SK-N-SH (cell line): Measurements from ENCODE around the gene FAM204A. TPM values are rescaled to one million over a fixed set of nuclear protein-coding genes. Genes with fewer than 3 reads are reported as not detected.

Experiments used
- CTCF ChIA-PET: fragments of 300-600, 350-600 bp; formaldehyde crosslinking; extraction: SDS; loops from one replicate; lab custom pipeline; 2021; lab: Yijun Ruan, JAX
- POLR2A ChIA-PET: fragments of 350-600 bp; sonication (Branson Sonifier 250); formaldehyde crosslinking; extraction: SDS; loops from one replicate; lab custom pipeline; 2020; ENCODE audit warnings: antibody characterized with exemption, inconsistent platforms; lab: Yijun Ruan, JAX
- DNase-seq: peaks from one replicate; pipeline ENCODE4 v3.0.0; 2012
- H2AFZ ChIP-seq: fragments of 200-600 bp; sonication (generic); 2 replicates; pipeline ENCODE4 v1.8.1; 2016; ENCODE audit warnings: antibody characterized with exemption, mild to moderate bottlenecking, low read depth
- H3F3A ChIP-seq: fragments of 200-600 bp; sonication (generic); replicated peaks from 2 replicates; pipeline ENCODE3; 2016; ENCODE audit warnings: antibody characterized with exemption, mild to moderate bottlenecking; ENCODE audit not compliant: insufficient read depth
- H3K27ac ChIP-seq, 2 experiments: fragments of 200-500 bp in 1 of 2; fragments of 200-600 bp in 1 of 2; sonication (Bioruptor generic) in 1 of 2; sonication (generic), shearing (Covaris generic) in 1 of 2; 2 replicates each; pipeline versions ENCODE4 v1.5.1 to v1.6.1; 2014 to 2016; ENCODE audit warnings: low read depth in 2 of 2, inconsistent platforms in 1 of 2, low read length in 1 of 2, mild to moderate bottlenecking in 1 of 2, mixed read lengths in 1 of 2
- H3K27me3 ChIP-seq: fragments of 200-600 bp; sonication (generic), shearing (Covaris generic); 2 replicates; pipeline ENCODE4 v1.6.1; 2016; ENCODE audit warnings: mixed run types; ENCODE audit not compliant: insufficient read depth
- H3K36me3 ChIP-seq, 2 experiments: fragments of 200-500 bp in 1 of 2; fragments of 200-600 bp in 1 of 2; sonication (Bioruptor generic) in 1 of 2; sonication (generic) in 1 of 2; replicated peaks in 1 of 2; 2 replicates each; pipeline versions ENCODE3 to v1.5.1; 2014 to 2016; ENCODE audit warnings: low read length in 1 of 2, mild to moderate bottlenecking in 1 of 2; ENCODE audit not compliant: insufficient read depth in 2 of 2, control insufficient read depth in 1 of 2
- H3K4me1 ChIP-seq, 2 experiments: fragments of 200-500 bp in 1 of 2; fragments of 200-600 bp in 1 of 2; sonication (Bioruptor generic) in 1 of 2; sonication (generic), shearing (Covaris generic) in 1 of 2; 2 replicates each; pipeline versions ENCODE4 v1.5.1 to v1.6.1; 2014 to 2016; ENCODE audit warnings: low read depth in 1 of 2, low read length in 1 of 2, mixed run types in 1 of 2; ENCODE audit not compliant: insufficient read depth in 2 of 2, control insufficient read depth in 1 of 2
- H3K4me2 ChIP-seq: fragments of 200-600 bp; sonication (generic), shearing (Covaris generic); 2 replicates; pipeline ENCODE4 v1.6.1; 2017; ENCODE audit warnings: mixed run types
- H3K4me3 ChIP-seq, 2 experiments: fragments of 200-500 bp in 1 of 2; fragments of 200-600 bp in 1 of 2; sonication (Bioruptor generic) in 1 of 2; sonication (generic), shearing (Covaris generic) in 1 of 2; 2 replicates each; pipeline versions ENCODE4 v1.5.1 to v1.8.1; 2014 to 2016; ENCODE audit warnings: low read depth in 2 of 2, inconsistent platforms in 1 of 2, low read length in 1 of 2, mild to moderate bottlenecking in 1 of 2, mixed read lengths in 1 of 2, moderate library complexity in 1 of 2
- H3K79me2 ChIP-seq: fragments of 200-600 bp; sonication (generic); 2 replicates; pipeline ENCODE4 v1.8.1; 2017; ENCODE audit warnings: mild to moderate bottlenecking; ENCODE audit not compliant: insufficient read depth
- H3K9ac ChIP-seq: fragments of 200-600 bp; sonication (generic); 2 replicates; pipeline ENCODE4 v1.6.1; 2017; ENCODE audit warnings: mixed run types
- H3K9me2 ChIP-seq: fragments of 200-600 bp; sonication (generic); 2 replicates; pipeline ENCODE4 v1.6.1; 2017; ENCODE audit warnings: mixed run types
- H3K9me3 ChIP-seq: fragments of 200-600 bp; sonication (generic); 2 replicates; pipeline ENCODE4 v1.6.1; 2017; ENCODE audit warnings: mixed run types, mild to moderate bottlenecking, moderate library complexity
- H4K20me1 ChIP-seq: fragments of 200-600 bp; sonication (generic); 2 replicates; pipeline ENCODE4 v1.6.1; 2017; ENCODE audit warnings: mild to moderate bottlenecking, mixed run types; ENCODE audit not compliant: insufficient read depth
- CHD2 ChIP-seq: fragments of 150-350 bp; IDR thresholded peaks from 2 replicates; pipeline ENCODE4 v1.6.1; 2018; ENCODE audit warnings: low read length; ENCODE audit not compliant: partially characterized antibody
- CTCF ChIP-seq: fragments of 200-600 bp; sonication (generic); IDR thresholded peaks from 2 replicates; pipeline ENCODE4 v1.6.1; 2017; ENCODE audit warnings: antibody characterized with exemption, mild to moderate bottlenecking, moderate library complexity
- FOXM1 ChIP-seq: IDR thresholded peaks from 2 replicates; pipeline ENCODE4 v1.4.0; 2012; ENCODE audit warnings: low read depth, mild to moderate bottlenecking
- IRF3 ChIP-seq: fragments of 150-350 bp; IDR thresholded peaks from 2 replicates; pipeline ENCODE4 v1.6.1; 2016; ENCODE audit warnings: mild to moderate bottlenecking, low read depth, low read length
- MXI1 ChIP-seq: IDR thresholded peaks from 2 replicates; pipeline ENCODE4 v1.6.1; 2012; ENCODE audit warnings: mild to moderate bottlenecking, low read depth, low read length, improper control_type of control experiment
- NFIC ChIP-seq: IDR thresholded peaks from 2 replicates; pipeline ENCODE4 v1.4.0; 2012; ENCODE audit warnings: borderline replicate concordance
- REST ChIP-seq: IDR thresholded peaks from 2 replicates; pipeline ENCODE4 v1.6.1; 2012; ENCODE audit warnings: mild to moderate bottlenecking, low read depth, low read length, moderate library complexity
- SIN3A ChIP-seq: IDR thresholded peaks from 2 replicates; pipeline ENCODE4 v1.6.1; 2012; ENCODE audit warnings: low read depth, mild to moderate bottlenecking, low read length, moderate library complexity, borderline replicate concordance
- TEAD4 ChIP-seq: IDR thresholded peaks from 2 replicates; pipeline ENCODE4 v1.4.0; 2012; ENCODE audit warnings: mild to moderate bottlenecking, borderline replicate concordance; ENCODE audit not compliant: insufficient read depth
- ZBTB33 ChIP-seq: IDR thresholded peaks from 2 replicates; pipeline ENCODE4 v1.4.0; 2012; ENCODE audit warnings: low read depth, borderline replicate concordance
- WGBS: methylation state at CpG from one replicate; pipeline ENCODE4 v1.1.6; 2017; ENCODE audit warnings: low lambda C conversion rate; 5-methylcytosine and 5-hydroxymethylcytosine counted together
- polyA plus RNA-seq, 3 experiments: library from polyadenylated mRNA; depleted of rRNA; stranded (reverse); fragments of >200 nt; gene quantifications; 2 replicates each; pipeline ENCODE4 v1.2.3, GENCODE V29; 2012

The FAM204A gene
- polyA plus RNA-seq, 1 of the 3 experiments (the other 2 are of a cell fraction) = 10.8 TPM

GRCh38 chr10:118276204-118276603 is 65.9 kb downstream of the FAM204A start (continued):
- TF ChIP-seq TEAD4 (no peak), MXI1 (no peak), FOXM1 (no peak), REST (no peak), IRF3 (no peak), SIN3A (no peak), CHD2 (no peak)

- H3K9me2 ChIP-seq = no peaks in the 10 kb centered on the region
- H3F3A ChIP-seq = no peaks in the 10 kb centered on the region
- no peak for TF ChIP-seq TEAD4
- TF ChIP-seq, all 33 proteins: peak for 0
- H3K4me2 ChIP-seq = no peak overlapping the region
- no peaks in the 10 kb centered on the region for H3K36me3 ChIP-seq
- H3K9ac ChIP-seq = no peak overlapping the region
- CTCF ChIA-PET = interaction anchor here (1.1 to 6.6 kb wide), 2 partner anchors 14 to 15 kb away, joined by 3 to 36 read pairs; no protein-coding TSS in a partner anchor
- no peak overlapping the region for H2AFZ ChIP-seq
- H3K79me2 ChIP-seq = no peaks in the 10 kb centered on the region
- peaks cover 0 to 10% of the 10 kb centered on the region in 2 experiments; a peak in 1 of 4 replicates for H3K4me1 ChIP-seq
- H4K20me1 ChIP-seq = no peaks in the 10 kb centered on the region
- 47% methylated on average over 1 of the region's 1 CpG for WGBS
- no peaks in the 10 kb centered on the region; the same call in 1 of the 2 replicates for H3K27me3 ChIP-seq
- H3K4me3 ChIP-seq = no peak overlapping the region
- DNase-seq = no peak
- H3K27ac ChIP-seq = no peak overlapping the region
- no peaks in the 10 kb centered on the region for H3K9me3 ChIP-seq
- POLR2A ChIA-PET = no interaction called here
Measured at GRCh38 chr10:118273662-118274061, 68.5 kb downstream of the FAM204A start.

- CTCF ChIA-PET = interaction anchor here (6.6 kb wide), 1 partner anchor 14 kb away, joined by 36 read pairs; no protein-coding TSS in a partner anchor
- POLR2A ChIA-PET = no interaction called here
- H3K79me2 ChIP-seq = no peaks in the 10 kb centered on the region
Measured at GRCh38 chr10:118272767-118273166, 69.4 kb downstream of the FAM204A start.

More at GRCh38 chr10:118272767-118273166, 69.4 kb downstream of the FAM204A start:
- Histone ChIP-seq H3K9me2 (no peaks in the 10 kb centered on the region), H3K4me2 (no peak overlapping the region), H3F3A (no peaks in the 10 kb centered on the region), H3K9ac (no peak overlapping the region), H3K4me1 (peaks cover 0 to 10% of the 10 kb centered on the region in 2 experiments; a peak in 1 of 4 replicates)
- no peak for TF ChIP-seq REST
- no peak for TF ChIP-seq ZBTB33
- TF ChIP-seq CTCF = no peak
- TF ChIP-seq NFIC = no peak
- TF ChIP-seq, all 33 proteins: peak for 0
- no peaks in the 10 kb centered on the region for H3K9me3 ChIP-seq
- H4K20me1 ChIP-seq = no peaks in the 10 kb centered on the region
- H3K36me3 ChIP-seq = no peaks in the 10 kb centered on the region
- no peak for DNase-seq
- 36% methylated on average over 4 of the region's 4 CpGs for WGBS
- no peak overlapping the region for H3K4me3 ChIP-seq
- no peaks in the 10 kb centered on the region; the same call in 1 of the 2 replicates for H3K27me3 ChIP-seq
- no peak overlapping the region for H3K27ac ChIP-seq
- no peak overlapping the region for H2AFZ ChIP-seq
